Posterior vena cava (tissue), 2 donors: Measurements from ENCODE around the gene TEDC2. TPM values are rescaled to one million over a fixed set of nuclear protein-coding genes. Genes with fewer than 3 reads are reported as not detected.
"Not testable (repeated sequence)": the region's sequence is repeated elsewhere in the genome, so short reads cannot be mapped to it uniquely, and the experiment has no call there.

Experiments
- DNase-seq: peaks from one replicate; pipeline ENCODE4 v3.0.0-alpha.2; 2020; ENCODE audit warnings: low spot score
- intact Hi-C, 2 donors: fragments of 100-400 bp; cut with DNase I; formaldehyde crosslinking; loops; one replicate each; pipeline versions ENCODE4 v1.14.1 to v1.14.2; 2022 to 2023
- total RNA-seq, 2 donors: library from RNA; stranded (reverse); fragmentation: NEBNext Ultra II Directional; extraction: Animal tissue kit (Norgen Biotek cat#: 25700); gene quantifications; one replicate each; pipeline ENCODE4 v1.2.1, GENCODE V29; 2021
- donor health status: DM: yes; HTN: yes; CAD: no.
- donor health status: DM: yes; HTN: yes; CAD: no.

TEDC2 gene
- total RNA-seq, 2 donors from 2014 or later, result 0.86 TPM; not detected in 1

GRCh38 chr16:2435236-2435635 lies 24.7 kb upstream of the TEDC2 start:
- intact Hi-C loops, result loop anchor here in 1 of 2 donors (10.0 kb wide), 1 partner anchor 60 kb away; no protein-coding TSS in a partner anchor
- DNase-seq, result not testable (repeated sequence)

- DNase-seq, result peak; percentile 32
- intact Hi-C loops, result loop anchor here in 1 of 2 donors (1.0 to 10.0 kb wide), 2 partner anchors 26 to 59 kb away; no protein-coding TSS in a partner anchor
Measured at GRCh38 chr16:2436110-2436509, 23.8 kb upstream of the TEDC2 start.

- DNase-seq, result peak; percentile 76
- intact Hi-C loops, result loop anchor here in 1 of 2 donors (10.0 kb wide), 1 partner anchor 58 kb away; no protein-coding TSS in a partner anchor
Measured at GRCh38 chr16:2437032-2437790, 22.7 kb upstream of the TEDC2 start.

- intact Hi-C loops, result loop anchor here in 1 of 2 donors (10.0 kb wide), 1 partner anchor 57 kb away; no protein-coding TSS in a partner anchor
- DNase-seq, result no peak
Measured at GRCh38 chr16:2438121-2438520, 21.8 kb upstream of the TEDC2 start.

GRCh38 chr16:2439598-2439997 lies 20.3 kb upstream of the TEDC2 start:
- no peak for DNase-seq

GRCh38 chr16:2441143-2441804 lies 18.6 kb upstream of the TEDC2 start:
- intact Hi-C loops, DNase-seq: not testable (repeated sequence)

More at GRCh38 chr16:2439598-2439997, 20.3 kb upstream of the TEDC2 start:
- intact Hi-C loops, result loop anchor here in 1 of 2 donors (10.0 kb wide), 1 partner anchor 55 kb away; no protein-coding TSS in a partner anchor

- intact Hi-C loops, result no loop called here
- DNase-seq, result no peak
Measured at GRCh38 chr16:2443555-2443954, 16.4 kb upstream of the TEDC2 start.

GRCh38 chr16:2447920-2448583 lies 11.9 kb upstream of the TEDC2 start:
- intact Hi-C loops, result no loop called here
- no peak for DNase-seq

- DNase-seq, result no peak
- intact Hi-C loops, result no loop called here
Measured at GRCh38 chr16:2449118-2449517, 10.8 kb upstream of the TEDC2 start.

- intact Hi-C loops, result no loop called here
- no peak for DNase-seq
Measured at GRCh38 chr16:2450535-2450934, 9.4 kb upstream of the TEDC2 start.

GRCh38 chr16:2450975-2451381 lies 8.9 kb upstream of the TEDC2 start:
- intact Hi-C loops, result no loop called here
- DNase-seq, result peak; percentile 76

- DNase-seq, result peak; percentile 65
- intact Hi-C loops, result no loop called here
Measured at GRCh38 chr16:2451851-2452320, 8.0 kb upstream of the TEDC2 start.

- no peak for DNase-seq
- intact Hi-C loops, result no loop called here
Measured at GRCh38 chr16:2452650-2453049, 7.3 kb upstream of the TEDC2 start.

GRCh38 chr16:2455081-2455845 lies 4.6 kb upstream of the TEDC2 start:
- intact Hi-C loops, result no loop called here
- DNase-seq, result peak; percentile 67

- DNase-seq, result peak; percentile 61
- intact Hi-C loops, result no loop called here
Measured at GRCh38 chr16:2456551-2457153, 3.3 kb upstream of the TEDC2 start.

- no peak for DNase-seq
- intact Hi-C loops, result no loop called here
Measured at GRCh38 chr16:2457267-2457666, 2.6 kb upstream of the TEDC2 start.

- DNase-seq, result no peak
- intact Hi-C loops, result no loop called here
Measured at GRCh38 chr16:2457946-2458345, 2.0 kb upstream of the TEDC2 start.

GRCh38 chr16:2458887-2459646 lies 842 bp upstream of the TEDC2 start:
- intact Hi-C loops, result no loop called here
- DNase-seq, result peak; percentile 80
